A673 (cell line): ENCODE results near the gene ASH1L. TPM values are rescaled to one million over a fixed set of nuclear protein-coding genes. Genes with fewer than 3 reads are reported as not detected.
"Not testable (repeated sequence)": the region's sequence is repeated elsewhere in the genome, so short reads cannot be mapped to it uniquely, and the experiment has no call there.

ENCODE experiments used
- BruUV-seq: library from RNA; stranded (reverse); fragments of 400-500 nt; replicated peaks from 2 replicates; lab custom pipeline; 2021; lab: Mats Ljungman, UMichigan
- CTCF ChIA-PET: fragments of 300-600 bp; sonication (Branson Sonifier 250); formaldehyde crosslinking; loops from one replicate; lab custom pipeline; 2022; ENCODE audit warnings: antibody characterized with exemption; lab: Charles Lee
- POLR2A ChIA-PET: fragments of 300-600 bp; sonication (Branson Sonifier 250); formaldehyde crosslinking; loops from one replicate; lab custom pipeline; 2022; ENCODE audit warnings: antibody characterized with exemption; ENCODE audit not compliant: low non-redundant PET; lab: Charles Lee
- DNase-seq: peaks from one replicate; pipeline ENCODE4 v3.0.0-alpha.2; 2015; ENCODE audit warnings: low spot score
- H3K27ac ChIP-seq: fragments of 200-600 bp; sonication (generic); 2 replicates; pipeline ENCODE4 v1.5.1; 2016; ENCODE audit warnings: mixed run types, low read depth, mild to moderate bottlenecking, mixed read lengths, antibody characterized with exemption, low read length; ENCODE audit not compliant: poor library complexity, severe bottlenecking
- H3K27me3 ChIP-seq: fragments of 200-600 bp; sonication (generic); replicated peaks from 2 replicates; pipeline ENCODE4 v1.6.1; 2017; ENCODE audit warnings: mixed run types, low read depth, mild to moderate bottlenecking, mixed read lengths, antibody characterized with exemption, low read length; ENCODE audit not compliant: insufficient read depth, poor library complexity
- H3K36me3 ChIP-seq: fragments of 200-600 bp; sonication (generic); 2 replicates; pipeline ENCODE4 v1.6.1; 2016; ENCODE audit warnings: mixed run types, mild to moderate bottlenecking, mixed read lengths, antibody characterized with exemption, low read length; ENCODE audit not compliant: insufficient read depth, poor library complexity, severe bottlenecking
- H3K4me1 ChIP-seq: fragments of 200-600 bp; sonication (generic); 2 replicates; pipeline ENCODE4 v1.6.1; 2017; ENCODE audit warnings: mixed run types, mild to moderate bottlenecking, mixed read lengths, antibody characterized with exemption, low read length; ENCODE audit not compliant: insufficient read depth, poor library complexity, severe bottlenecking
- H3K4me3 ChIP-seq: fragments of 200-600 bp; sonication (generic); 2 replicates; pipeline ENCODE4 v1.5.1; 2016; ENCODE audit warnings: low read depth, mixed run types, mild to moderate bottlenecking, mixed read lengths, low read length; ENCODE audit not compliant: poor library complexity, severe bottlenecking
- H3K9me3 ChIP-seq: fragments of 200-600 bp; sonication (generic); 2 replicates; pipeline ENCODE4 v1.6.1; 2016; ENCODE audit warnings: mixed run types, low read depth, mild to moderate bottlenecking, mixed read lengths, antibody characterized with exemption, low read length; ENCODE audit not compliant: poor library complexity, severe bottlenecking
- CTCF ChIP-seq: fragments of 300-800, 200-600 bp; sonication (generic); conservative IDR thresholded peaks from 2 replicates; pipeline ENCODE4 v1.5.1; 2017; ENCODE audit warnings: low read depth, mild to moderate bottlenecking, antibody characterized with exemption, low read length, moderate library complexity, mixed read lengths
- EZH2 ChIP-seq: fragments of 200-600 bp; sonication (generic); IDR thresholded peaks from 2 replicates; pipeline ENCODE4 v1.6.1; 2017; ENCODE audit warnings: borderline replicate concordance, low read depth, mild to moderate bottlenecking, mixed read lengths, antibody characterized with exemption, low read length; ENCODE audit not compliant: poor library complexity, severe bottlenecking
- intact Hi-C: fragments of 100-400 bp; cut with micrococcal nuclease; formaldehyde crosslinking; loops from one replicate; pipeline ENCODE4 v1.10.0; 2022; ENCODE audit not compliant: unreplicated experiment
- total RNA-seq: library from RNA; stranded (reverse); gene quantifications from 2 replicates; pipeline ENCODE4 v1.2.3, GENCODE V29; 2021

ASH1L gene
- total RNA-seq, 1 experiment from 2014 or later, result 49.6 TPM

DNA sequence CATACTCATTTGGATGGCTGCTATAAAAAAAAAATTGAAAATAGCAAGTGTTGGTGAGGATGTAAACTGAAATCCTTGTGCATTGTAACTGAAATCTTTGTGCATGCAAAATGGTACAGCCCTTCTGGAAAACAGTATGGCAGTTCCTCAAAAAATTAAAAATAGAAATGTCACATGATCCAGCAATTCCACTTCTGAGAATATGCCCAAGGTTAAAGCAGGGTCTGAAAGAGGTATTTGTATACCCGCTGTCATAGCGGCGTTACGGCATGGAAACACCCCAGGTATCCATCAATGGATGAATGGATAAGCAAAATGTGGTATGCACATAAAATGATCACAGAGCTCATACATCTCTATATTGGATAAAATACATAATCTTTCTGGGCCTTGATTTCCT, 125.2 kb downstream of the ASH1L start:
- H3K27ac ChIP-seq, result no peak overlapping the region
- intact Hi-C loops, result no loop called here
- no peaks in the 10 kb centered on the region for H3K27me3 ChIP-seq
- TF ChIP-seq CTCF (no peak), EZH2 (no peak)
- no peaks in the 10 kb centered on the region for H3K9me3 ChIP-seq
- H3K36me3 ChIP-seq, result peaks cover 21% of the 10 kb centered on the region
- no peak for DNase-seq
- no peaks in the 10 kb centered on the region for H3K4me1 ChIP-seq
- CTCF ChIA-PET, result no interaction called here
- POLR2A ChIA-PET, result no interaction called here
- H3K4me3 ChIP-seq, result no peak overlapping the region
- BruUV-seq, result no TSS peak

- H3K36me3 ChIP-seq, result peaks cover 21% of the 10 kb centered on the region
- intact Hi-C loops, POLR2A ChIA-PET, DNase-seq, H3K9me3 ChIP-seq, CTCF ChIA-PET, H3K27ac ChIP-seq, H3K4me1 ChIP-seq, BruUV-seq, H3K27me3 ChIP-seq, H3K4me3 ChIP-seq: not testable (repeated sequence)
Observed at GRCh38 chr1:155433831-155434389, 128.7 kb downstream of the ASH1L start.

- H3K4me3 ChIP-seq, H3K27me3 ChIP-seq, POLR2A ChIA-PET, BruUV-seq, H3K27ac ChIP-seq, H3K4me1 ChIP-seq, H3K9me3 ChIP-seq, intact Hi-C loops, DNase-seq: not testable (repeated sequence)
- CTCF ChIA-PET, result interaction anchor here (0.6 kb wide), 1 partner anchor 32 kb away, joined by 6 read pairs; no protein-coding TSS in a partner anchor
- H3K36me3 ChIP-seq, result peaks cover 15% of the 10 kb centered on the region
Observed at GRCh38 chr1:155433128-155433830, 129.3 kb downstream of the ASH1L start.

- H3K4me3 ChIP-seq, result no peak overlapping the region
- no peaks in the 10 kb centered on the region for H3K4me1 ChIP-seq
- ChIA-PET POLR2A (no interaction called here), CTCF (no interaction called here)
- H3K9me3 ChIP-seq, result no peaks in the 10 kb centered on the region
- H3K27me3 ChIP-seq, result no peaks in the 10 kb centered on the region
- DNase-seq, result no peak
- no peaks in the 10 kb centered on the region for H3K36me3 ChIP-seq
- intact Hi-C loops, result no loop called here
- TF ChIP-seq CTCF, result no peak
- no peak for TF ChIP-seq EZH2
- H3K27ac ChIP-seq, result no peak overlapping the region
- no TSS peak for BruUV-seq
Observed at GRCh38 chr1:155424091-155424490, 138.5 kb downstream of the ASH1L start.
